Chondrocyte (in vitro differentiated cells): ENCODE measurements around the gene PBX1. TPM values are rescaled to one million over a fixed set of nuclear protein-coding genes. Genes with fewer than 3 reads are reported as not detected.
"Not testable (repeated sequence)": the region's sequence is repeated elsewhere in the genome, so short reads cannot be mapped to it uniquely, and the experiment has no call there.

ENCODE experiments used
- DNase-seq: peaks from one replicate; pipeline ENCODE4 v3.0.0; 2021; ENCODE audit warnings: mixed read lengths, low spot score
- H3K27ac Mint-ChIP-seq: one replicate; pipeline ENCODE4 v1.8.0; 2021; ENCODE audit warnings: mild to moderate bottlenecking, moderate library complexity, mixed read lengths; ENCODE audit not compliant: unreplicated experiment
- H3K27me3 Mint-ChIP-seq: 2 replicates; pipeline ENCODE4 v1.8.0; 2021; ENCODE audit warnings: low read depth, mixed read lengths
- H3K36me3 Mint-ChIP-seq: 2 replicates; pipeline ENCODE4 v1.8.0; 2021; ENCODE audit warnings: low read depth, mixed read lengths
- H3K4me1 Mint-ChIP-seq: 2 replicates; pipeline ENCODE4 v1.8.0; 2021; ENCODE audit warnings: low read depth, mild to moderate bottlenecking, mixed read lengths
- H3K4me3 Mint-ChIP-seq: one replicate; pipeline ENCODE4 v1.8.0; 2021; ENCODE audit warnings: mild to moderate bottlenecking, moderate library complexity, mixed read lengths; ENCODE audit not compliant: unreplicated experiment
- H3K9me3 Mint-ChIP-seq: 2 replicates; pipeline ENCODE4 v1.8.0; 2021; ENCODE audit warnings: low read depth, mixed read lengths
- CTCF ChIP-seq: fragments of 200-600 bp; sonication (generic); IDR thresholded peaks from 2 replicates; pipeline ENCODE4 v1.5.0; 2021; ENCODE audit warnings: antibody characterized with exemption, mild to moderate bottlenecking, moderate library complexity
- total RNA-seq: library from RNA; stranded (reverse); gene quantifications from 3 replicates; pipeline ENCODE4 v1.2.1, GENCODE V29; 2021

Gene PBX1
- total RNA-seq, 1 donor from 2014 or later: 23.0 TPM

GRCh38 chr1:164516591-164516990, 42.4 kb upstream of the PBX1 start:
- Mint-ChIP-seq H3K4me1 (peaks cover 6% of the 10 kb centered on the region), H3K9me3 (no peaks in the 10 kb centered on the region), H3K36me3 (peaks cover 1% of the 10 kb centered on the region), H3K4me3 (no peak overlapping the region), H3K27ac (no peak overlapping the region), H3K27me3 (peaks cover 25% of the 10 kb centered on the region)
- no peak for DNase-seq
- no peak for TF ChIP-seq CTCF

DNA sequence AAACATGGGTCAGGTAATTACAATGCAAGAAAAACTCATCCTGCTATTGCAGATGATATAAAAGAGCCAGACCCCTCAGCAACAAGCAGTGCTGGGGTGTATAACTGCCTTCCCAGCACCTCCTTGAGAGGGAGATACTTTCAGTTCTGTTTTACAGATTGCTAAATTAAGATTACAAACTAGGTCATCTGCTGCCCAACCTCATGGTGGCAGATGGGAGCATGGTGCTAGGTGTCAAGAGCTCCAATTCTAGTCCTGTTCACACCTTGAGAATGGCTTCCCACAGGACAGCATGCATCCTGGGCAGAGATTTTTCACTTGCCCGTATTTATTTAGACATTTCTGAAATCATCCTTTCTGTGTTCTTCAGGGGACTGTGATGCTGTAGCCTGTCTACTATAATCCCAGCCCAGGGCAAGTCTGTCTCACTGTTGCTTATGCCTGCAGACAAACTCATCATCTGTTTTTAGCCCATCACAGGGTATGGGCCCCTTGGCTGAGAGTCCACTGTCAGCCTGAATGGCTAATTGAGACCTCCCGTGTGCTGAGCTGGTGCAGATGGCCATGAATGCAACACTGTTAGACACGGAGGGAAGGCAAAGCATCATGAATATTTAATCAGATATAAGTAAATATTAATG, 40.2 kb upstream of the PBX1 start:
- H3K4me3 Mint-ChIP-seq: no peak overlapping the region

DNA sequence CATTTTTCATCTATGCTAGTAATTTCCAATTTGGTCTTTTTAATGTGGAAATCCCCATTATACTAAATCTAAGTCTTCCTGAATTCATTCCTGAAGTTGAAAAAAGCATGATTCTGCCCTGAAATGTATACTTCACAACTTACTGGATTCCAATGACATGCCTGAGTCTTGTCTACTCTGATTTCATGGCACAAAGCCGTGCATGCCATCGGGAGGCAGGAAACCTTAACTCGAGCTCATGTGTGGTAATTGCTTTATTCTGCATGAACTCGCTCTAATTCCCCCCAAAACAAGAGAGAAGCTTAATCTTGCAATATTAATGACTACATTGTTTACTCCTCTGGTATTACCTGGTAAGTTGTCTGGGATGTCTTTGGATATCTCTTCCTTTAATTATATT, 39.6 kb upstream of the PBX1 start:
- Mint-ChIP-seq H3K36me3 (peaks cover 1% of the 10 kb centered on the region), H3K9me3 (no peaks in the 10 kb centered on the region), H3K4me1 (peaks cover 6% of the 10 kb centered on the region), H3K4me3 (no peak overlapping the region), H3K27ac (no peak overlapping the region), H3K27me3 (peaks cover 29% of the 10 kb centered on the region)
- no peak for DNase-seq
- no peak for TF ChIP-seq CTCF

More for the DNA sequence above, 40.2 kb upstream of the PBX1 start:
- H3K27me3 Mint-ChIP-seq: peaks cover 29% of the 10 kb centered on the region
- H3K27ac Mint-ChIP-seq: no peak overlapping the region
- H3K4me1 Mint-ChIP-seq: peaks cover 6% of the 10 kb centered on the region
- H3K9me3 Mint-ChIP-seq: no peaks in the 10 kb centered on the region
- peaks cover 1% of the 10 kb centered on the region for H3K36me3 Mint-ChIP-seq
- DNase-seq: no peak
- TF ChIP-seq CTCF: no peak

- peaks cover 13% of the 10 kb centered on the region for H3K4me1 Mint-ChIP-seq
- H3K27me3 Mint-ChIP-seq: peaks cover 4% of the 10 kb centered on the region
- no peak for TF ChIP-seq CTCF
- H3K9me3 Mint-ChIP-seq: peaks cover 13% of the 10 kb centered on the region
- no peak for DNase-seq
- peaks cover 11% of the 10 kb centered on the region for H3K36me3 Mint-ChIP-seq
- no peak overlapping the region for H3K4me3 Mint-ChIP-seq
- H3K27ac Mint-ChIP-seq: peak overlapping the region; percentile 90
Observed at GRCh38 chr1:164524810-164525209, 34.2 kb upstream of the PBX1 start.

DNA sequence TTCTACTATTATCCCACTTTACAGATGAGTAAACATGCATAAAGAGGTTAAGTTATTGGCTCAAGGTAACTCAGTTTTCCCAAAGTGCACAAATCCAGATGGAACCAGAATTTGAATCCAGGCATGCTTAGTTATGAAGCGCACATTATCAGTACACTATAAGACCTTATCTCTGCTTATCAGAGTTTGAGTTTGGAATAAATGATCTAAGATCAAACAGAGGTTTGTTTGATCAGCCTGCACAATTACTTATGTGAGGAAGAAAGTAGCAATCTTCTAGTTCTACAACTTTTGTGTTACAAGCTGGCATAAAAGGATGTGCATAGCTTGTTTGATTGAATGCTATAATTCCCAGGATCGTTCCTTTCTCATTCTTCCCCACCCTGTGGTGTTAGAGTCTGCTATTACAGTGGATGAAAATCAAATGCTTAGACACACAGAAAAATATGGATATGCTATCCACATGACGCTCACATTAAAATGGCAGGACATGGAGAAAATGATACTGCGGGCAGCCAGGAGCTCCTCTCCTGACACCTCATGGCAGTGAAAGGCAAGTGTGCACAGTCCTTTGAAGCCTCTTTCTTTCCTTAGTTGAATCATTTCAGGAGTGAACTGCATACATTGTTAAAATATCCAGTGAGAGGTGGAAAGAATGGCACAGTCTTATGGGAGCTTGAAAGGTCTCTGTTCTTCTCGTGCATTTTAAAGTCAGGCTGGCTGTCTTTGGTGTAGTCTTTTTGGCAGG, 23.9 kb upstream of the PBX1 start:
- H3K4me3 Mint-ChIP-seq: no peak overlapping the region
- no peaks in the 10 kb centered on the region for H3K9me3 Mint-ChIP-seq
- TF ChIP-seq CTCF: no peak
- H3K36me3 Mint-ChIP-seq: no peaks in the 10 kb centered on the region
- no peak for DNase-seq
- H3K4me1 Mint-ChIP-seq: no peaks in the 10 kb centered on the region
- H3K27me3 Mint-ChIP-seq: no peaks in the 10 kb centered on the region
- H3K27ac Mint-ChIP-seq: no peak overlapping the region

DNA sequence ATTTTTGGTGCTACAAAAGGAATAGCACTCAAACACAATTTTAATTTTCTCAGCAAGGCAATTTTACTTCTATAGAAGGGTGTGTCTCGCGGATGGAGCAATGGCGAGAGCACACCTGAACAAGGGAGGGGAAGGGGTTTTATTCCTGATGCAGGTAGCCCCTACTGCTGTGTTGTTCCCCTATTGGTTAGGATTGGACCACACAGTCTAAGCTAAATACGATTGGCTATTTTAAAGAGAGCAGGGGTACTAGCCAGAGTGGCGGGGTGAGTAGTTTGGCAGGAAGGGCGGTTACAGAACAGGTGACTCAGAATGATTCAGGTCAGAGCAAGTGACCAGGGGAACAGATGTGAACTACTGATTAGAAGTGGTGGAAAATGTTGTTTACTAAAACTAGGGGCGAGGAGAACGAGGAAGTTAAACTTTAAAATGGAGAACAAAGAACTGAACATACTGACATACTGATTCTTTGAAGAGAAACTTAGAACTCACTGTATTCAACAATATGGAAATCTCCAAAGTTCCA, 6.5 kb upstream of the PBX1 start:
- H3K4me1 Mint-ChIP-seq, H3K27ac Mint-ChIP-seq: not testable (repeated sequence)

More for the DNA sequence above, 6.5 kb upstream of the PBX1 start:
- H3K9me3 Mint-ChIP-seq: peaks cover 12% of the 10 kb centered on the region
- not testable (repeated sequence) for H3K27me3 Mint-ChIP-seq, DNase-seq, H3K36me3 Mint-ChIP-seq, H3K4me3 Mint-ChIP-seq
